A549 treated with ZK216348 at 1 μM for 4 hours (cell line): ENCODE data around the gene CD2AP. TPM values are rescaled to one million over a fixed set of nuclear protein-coding genes. Genes with fewer than 3 reads are reported as not detected.

Source experiments
- total RNA-seq: library from RNA; stranded (reverse); fragments of 200-300 nt; extraction: Qiagen RNA extraction; gene quantifications from 5 replicates; pipeline ENCODE4 v1.2.3, GENCODE V29; 2022; ENCODE audit warnings: low read depth

CD2AP gene
- 7.2 to 19.0 TPM (median 15.8 TPM) in 5 replicates for total RNA-seq

GRCh38 chr6:47477497-47478232, at the start of gene CD2AP:
TSS of gene CD2AP (plus strand) at chr6:47477789. CDS start at chr6:47478245, 456 bp downstream.

Other genes starting within 250 kb of the CD2AP start
- 17.3 to 21.9 TPM (median 18.6 TPM) in 5 replicates for gene TNFRSF21, start 167.9 kb upstream of the CD2AP start, total RNA-seq
- 9.5 to 12.6 TPM (median 10.4 TPM) in 5 replicates for gene ADGRF4, start 220.8 kb downstream of the CD2AP start, total RNA-seq